Measurements from ENCODE around the gene IFIT3. TPM values are rescaled to one million over a fixed set of nuclear protein-coding genes. Genes with fewer than 3 reads are reported as not detected.

The IFIT3 gene
- total and polyA plus RNA-seq, 2 donors from 2014 or later, result 14.7 to 20.1 TPM

GRCh38 chr10:89294721-89295239 lies 33.0 kb upstream of the IFIT3 start:
- Histone ChIP-seq H3K4me3 (ENCODE audit: low read length in 3 of 3) (no peak overlapping the region), H3K9me3 (ENCODE audit: control insufficient read depth in 2 of 3, insufficient read depth in 1 of 3, low read length in 3 of 3) (no peaks in the 10 kb centered on the region), H3K27me3 (ENCODE audit: control insufficient read depth, insufficient read depth, low read length) (no peaks in the 10 kb centered on the region), H3K36me3 (ENCODE audit: control insufficient read depth in 2 of 3, insufficient read depth in 3 of 3, low read length in 3 of 3) (no peaks in the 10 kb centered on the region), H3K27ac (ENCODE audit: low read depth in 2 of 2, low read length in 2 of 2) (no peak overlapping the region), H3K4me1 (ENCODE audit: control insufficient read depth in 2 of 3, insufficient read depth in 2 of 3, low read depth in 1 of 3, low read length in 3 of 3) (peaks cover 0 to 4% (median 0%) of the 10 kb centered on the region in 3 donors), H3K9ac (ENCODE audit: low read length in 3 of 3) (no peak overlapping the region)
- intact Hi-C loops (cut with DNase I), result no loop called here
- no peak for TF ChIP-seq CTCF (IDR thresholded peaks at IDR 0.05; ENCODE audit: borderline replicate concordance, extremely low read depth, insufficient read depth)
- DNase-seq, result no peak
- FAIRE-seq, result no peak

- intact Hi-C loops (cut with DNase I), result no loop called here
- no peak overlapping the region for H3K9ac ChIP-seq (ENCODE audit: low read length in 3 of 3)
- no peak for FAIRE-seq
Measured at GRCh38 chr10:89295597-89295996, 32.2 kb upstream of the IFIT3 start.

GRCh38 chr10:89296220-89296648 lies 31.6 kb upstream of the IFIT3 start:
- no peak for TF ChIP-seq CTCF (IDR thresholded peaks at IDR 0.05; ENCODE audit: borderline replicate concordance, extremely low read depth, insufficient read depth)
- FAIRE-seq, result peak; percentile 81
- no peaks in the 10 kb centered on the region for H3K36me3 ChIP-seq (ENCODE audit: control insufficient read depth in 2 of 3, insufficient read depth in 3 of 3, low read length in 3 of 3)
- no peaks in the 10 kb centered on the region for H3K9me3 ChIP-seq (ENCODE audit: control insufficient read depth in 2 of 3, insufficient read depth in 1 of 3, low read length in 3 of 3)
- intact Hi-C loops (cut with DNase I), result no loop called here
- H3K4me3 ChIP-seq (ENCODE audit: low read length in 3 of 3), result no peak overlapping the region
- H3K27me3 ChIP-seq (ENCODE audit: control insufficient read depth, insufficient read depth, low read length), result no peaks in the 10 kb centered on the region
- no peak for DNase-seq
- H3K27ac ChIP-seq (ENCODE audit: low read depth in 2 of 2, low read length in 2 of 2), result peak overlapping the region; percentile 53 to 57
- H3K4me1 ChIP-seq (ENCODE audit: control insufficient read depth in 2 of 3, insufficient read depth in 2 of 3, low read depth in 1 of 3, low read length in 3 of 3), result peaks cover 3 to 9% (median 7%) of the 10 kb centered on the region in 3 donors
- no peak overlapping the region for H3K9ac ChIP-seq (ENCODE audit: low read length in 3 of 3)

More at GRCh38 chr10:89295597-89295996, 32.2 kb upstream of the IFIT3 start:
- TF ChIP-seq CTCF (IDR thresholded peaks at IDR 0.05; ENCODE audit: borderline replicate concordance, extremely low read depth, insufficient read depth), result no peak
- H3K36me3 ChIP-seq (ENCODE audit: control insufficient read depth in 2 of 3, insufficient read depth in 3 of 3, low read length in 3 of 3), result no peaks in the 10 kb centered on the region
- peaks cover 0 to 4% (median 2%) of the 10 kb centered on the region in 3 donors for H3K4me1 ChIP-seq (ENCODE audit: control insufficient read depth in 2 of 3, insufficient read depth in 2 of 3, low read depth in 1 of 3, low read length in 3 of 3)
- no peak overlapping the region for H3K4me3 ChIP-seq (ENCODE audit: low read length in 3 of 3)
- H3K27me3 ChIP-seq (ENCODE audit: control insufficient read depth, insufficient read depth, low read length), result no peaks in the 10 kb centered on the region
- H3K27ac ChIP-seq (ENCODE audit: low read depth in 2 of 2, low read length in 2 of 2), result peak overlapping the region in 1 of 2 donors; percentile 53
- DNase-seq, result no peak
- no peaks in the 10 kb centered on the region for H3K9me3 ChIP-seq (ENCODE audit: control insufficient read depth in 2 of 3, insufficient read depth in 1 of 3, low read length in 3 of 3)

- H3K36me3 ChIP-seq (ENCODE audit: control insufficient read depth in 2 of 3, insufficient read depth in 3 of 3, low read length in 3 of 3), result no peaks in the 10 kb centered on the region
- H3K9me3 ChIP-seq (ENCODE audit: control insufficient read depth in 2 of 3, insufficient read depth in 1 of 3, low read length in 3 of 3), result no peaks in the 10 kb centered on the region
- H3K4me1 ChIP-seq (ENCODE audit: control insufficient read depth in 2 of 3, insufficient read depth in 2 of 3, low read depth in 1 of 3, low read length in 3 of 3), result peaks cover 4 to 10% (median 7%) of the 10 kb centered on the region in 3 donors
- no peaks in the 10 kb centered on the region for H3K27me3 ChIP-seq (ENCODE audit: control insufficient read depth, insufficient read depth, low read length)
- H3K9ac ChIP-seq (ENCODE audit: low read length in 3 of 3), result no peak overlapping the region
- no peak for DNase-seq
- intact Hi-C loops (cut with DNase I), result no loop called here
- FAIRE-seq, result no peak
- H3K4me3 ChIP-seq (ENCODE audit: low read length in 3 of 3), result no peak overlapping the region
- no peak overlapping the region for H3K27ac ChIP-seq (ENCODE audit: low read depth in 2 of 2, low read length in 2 of 2)
- TF ChIP-seq CTCF (IDR thresholded peaks at IDR 0.05; ENCODE audit: borderline replicate concordance, extremely low read depth, insufficient read depth), result no peak
Measured at GRCh38 chr10:89297356-89297755, 30.4 kb upstream of the IFIT3 start.

Data from kidney (tissue), 14 donors.